Panc1 (cell line): ENCODE measurements around the gene SLC38A1. TPM values are rescaled to one million over a fixed set of nuclear protein-coding genes. Genes with fewer than 3 reads are reported as not detected.
A peak's percentile ranks its signal among the peaks of the same experiment; 100 is the strongest.

Source experiments
- ATAC-seq: fragments of 200-7000 bp; cut with Tn5 transposase; 2 replicates; pipeline ENCODE4 v1.9.1; 2020; ENCODE audit warnings: mild to moderate bottlenecking, moderate library complexity
- BruUV-seq: library from RNA; stranded (reverse); fragments of 400-500 nt; replicated peaks from 2 replicates; lab custom pipeline; 2021; lab: Mats Ljungman, UMichigan
- CTCF ChIA-PET: fragments of 300-600 bp; sonication (Branson Sonifier 250); formaldehyde crosslinking; loops from one replicate; lab custom pipeline; 2022; ENCODE audit warnings: antibody characterized with exemption; lab: Charles Lee
- POLR2A ChIA-PET: fragments of 300-600 bp; sonication (Branson Sonifier 250); formaldehyde crosslinking; loops from one replicate; lab custom pipeline; 2022; ENCODE audit warnings: antibody characterized with exemption; lab: Charles Lee
- DNase-seq: peaks from one replicate; pipeline ENCODE4 v3.0.0-alpha.2; 2010; ENCODE audit warnings: low read depth, low spot score
- H3K27ac ChIP-seq: 2 replicates; pipeline ENCODE4 v1.5.1; 2011; ENCODE audit warnings: mild to moderate bottlenecking, low read length, inconsistent platforms
- H3K27me3 ChIP-seq: fragments of 200-500 bp; sonication (Bioruptor generic); 2 replicates; pipeline ENCODE4 v1.6.0; 2014; ENCODE audit warnings: low read length, inconsistent platforms; ENCODE audit not compliant: control insufficient read depth, insufficient read depth
- H3K36me3 ChIP-seq: fragments of 200-500 bp; sonication (Bioruptor generic); 2 replicates; pipeline ENCODE4 v1.5.1; 2014; ENCODE audit warnings: inconsistent platforms, mild to moderate bottlenecking, low read length, moderate library complexity; ENCODE audit not compliant: control insufficient read depth, insufficient read depth
- H3K4me1 ChIP-seq: 2 replicates; pipeline ENCODE4 v1.5.1; 2011; ENCODE audit warnings: inconsistent platforms, mild to moderate bottlenecking, low read length, moderate library complexity; ENCODE audit not compliant: control insufficient read depth, insufficient read depth
- H3K4me3 ChIP-seq, 2 experiments: 2 replicates each; pipeline ENCODE4 v1.5.1; 2011 to 2012; ENCODE audit warnings: low read depth in 2 of 2, low read length in 2 of 2, mild to moderate bottlenecking in 2 of 2, inconsistent platforms in 1 of 2, moderate library complexity in 1 of 2
- H3K9me3 ChIP-seq: fragments of 200-500 bp; sonication (Bioruptor generic); 2 replicates; pipeline ENCODE4 v1.5.1; 2014; ENCODE audit warnings: low read depth, mild to moderate bottlenecking, inconsistent platforms, low read length, moderate library complexity; ENCODE audit not compliant: control insufficient read depth, insufficient read depth
- CTCF ChIP-seq: fragments of 450-650 bp; IDR thresholded peaks from 2 replicates; pipeline ENCODE4 v1.5.1; 2017; ENCODE audit warnings: mild to moderate bottlenecking
- POLR2AphosphoS5 ChIP-seq: IDR thresholded peaks from 2 replicates; pipeline ENCODE4 v1.6.1; 2012; ENCODE audit warnings: mild to moderate bottlenecking, low read depth, low read length, moderate library complexity
- SIN3A ChIP-seq: IDR thresholded peaks from 2 replicates; pipeline ENCODE4 v1.6.1; 2012; ENCODE audit warnings: low read depth, mild to moderate bottlenecking, low read length, moderate library complexity, borderline replicate concordance; ENCODE audit not compliant: insufficient read depth
- TCF7L2 ChIP-seq: IDR thresholded peaks from 2 replicates; pipeline ENCODE4 v1.6.1; 2011; ENCODE audit warnings: mild to moderate bottlenecking, low read depth, low read length, inconsistent platforms
- in situ Hi-C: cut with HindIII; loops from 2 replicates; pipeline ENCODE4 v1.10.0; 2016; ENCODE audit warnings: low sequenced_read_pairs, low pct_unique_long_range_greater_than_20kb
- intact Hi-C: fragments of 100-400 bp; cut with micrococcal nuclease; formaldehyde crosslinking; loops from one replicate; pipeline ENCODE4 v1.10.0; 2022; ENCODE audit not compliant: unreplicated experiment
- total RNA-seq: library from RNA; stranded (reverse); gene quantifications from one replicate; pipeline ENCODE4 v1.2.1, GENCODE V29; 2021; ENCODE audit not compliant: unreplicated experiment
- TF ChIP-seq, protein P1 (sequence below), 2 experiments: IDR thresholded peaks; 2 replicates each; pipeline ENCODE4 v1.6.1; 2011 to 2012; ENCODE audit warnings: low read depth in 2 of 2, control low read depth in 1 of 2, low read length in 1 of 2, mild to moderate bottlenecking in 1 of 2, moderate library complexity in 1 of 2; ENCODE audit not compliant: insufficient read depth in 1 of 2

The SLC38A1 gene
- total RNA-seq, 1 experiment from 2014 or later, result 127 TPM

DNA sequence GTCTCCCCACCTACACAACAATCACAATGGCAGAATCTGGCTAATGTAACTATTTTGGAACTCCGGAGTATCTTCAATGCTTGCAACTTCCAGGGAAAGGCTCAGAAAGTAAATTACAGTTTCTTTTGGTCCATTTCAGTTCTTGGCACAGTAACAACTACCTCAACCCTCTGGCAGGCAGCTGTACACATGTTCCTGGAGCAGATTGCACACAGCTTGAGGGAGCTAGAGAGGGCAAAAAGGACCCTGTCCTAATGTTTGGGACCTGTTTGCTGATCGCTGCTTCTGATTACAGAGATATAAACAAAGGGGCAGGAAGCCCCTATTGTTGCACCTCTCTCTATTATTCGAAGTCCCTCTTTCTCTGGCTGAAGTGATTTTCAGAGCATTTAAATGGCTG, 35.2 kb upstream of the SLC38A1 start:
- POLR2A ChIA-PET, result no interaction called here
- CTCF ChIA-PET, result no interaction called here

DNA sequence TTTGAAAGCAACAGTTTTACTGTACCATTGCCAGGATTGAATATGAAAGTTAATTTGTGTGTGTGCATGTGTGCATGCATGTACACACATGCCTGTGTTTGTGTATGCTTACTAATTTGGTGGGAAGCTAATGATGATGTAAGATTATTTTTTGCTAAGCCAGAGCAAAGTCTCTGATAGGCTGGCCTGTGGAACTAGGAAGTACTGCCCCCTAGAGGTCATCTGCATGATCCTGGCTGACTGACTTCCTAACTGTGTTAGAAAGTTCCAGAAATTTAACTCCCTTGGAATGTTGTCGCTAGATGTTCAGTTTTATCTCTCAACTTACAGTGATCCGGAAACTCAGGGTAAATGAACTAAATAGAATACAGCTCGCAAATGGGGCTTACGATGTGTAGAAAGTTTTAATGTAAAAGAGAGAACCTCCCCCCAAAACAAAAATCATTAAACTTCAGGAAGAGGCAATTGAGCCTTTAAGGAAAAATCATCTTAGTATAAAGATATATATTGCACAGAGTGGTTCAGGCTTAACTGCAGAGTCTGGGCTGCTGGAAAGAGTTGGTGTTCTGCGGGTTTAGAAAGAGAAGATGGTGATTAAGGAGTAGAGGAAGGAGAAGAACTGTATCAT, 34.3 kb upstream of the SLC38A1 start:
- intact Hi-C loops (no loop called here), in situ Hi-C loops (no loop called here)
- Histone ChIP-seq H3K27ac (no peak overlapping the region), H3K27me3 (no peaks in the 10 kb centered on the region), H3K4me1 (no peaks in the 10 kb centered on the region), H3K36me3 (no peaks in the 10 kb centered on the region), H3K9me3 (peaks cover 6% of the 10 kb centered on the region), H3K4me3 (no peak overlapping the region)
- peak; percentile 17 for DNase-seq
- TF ChIP-seq, protein P1, sequence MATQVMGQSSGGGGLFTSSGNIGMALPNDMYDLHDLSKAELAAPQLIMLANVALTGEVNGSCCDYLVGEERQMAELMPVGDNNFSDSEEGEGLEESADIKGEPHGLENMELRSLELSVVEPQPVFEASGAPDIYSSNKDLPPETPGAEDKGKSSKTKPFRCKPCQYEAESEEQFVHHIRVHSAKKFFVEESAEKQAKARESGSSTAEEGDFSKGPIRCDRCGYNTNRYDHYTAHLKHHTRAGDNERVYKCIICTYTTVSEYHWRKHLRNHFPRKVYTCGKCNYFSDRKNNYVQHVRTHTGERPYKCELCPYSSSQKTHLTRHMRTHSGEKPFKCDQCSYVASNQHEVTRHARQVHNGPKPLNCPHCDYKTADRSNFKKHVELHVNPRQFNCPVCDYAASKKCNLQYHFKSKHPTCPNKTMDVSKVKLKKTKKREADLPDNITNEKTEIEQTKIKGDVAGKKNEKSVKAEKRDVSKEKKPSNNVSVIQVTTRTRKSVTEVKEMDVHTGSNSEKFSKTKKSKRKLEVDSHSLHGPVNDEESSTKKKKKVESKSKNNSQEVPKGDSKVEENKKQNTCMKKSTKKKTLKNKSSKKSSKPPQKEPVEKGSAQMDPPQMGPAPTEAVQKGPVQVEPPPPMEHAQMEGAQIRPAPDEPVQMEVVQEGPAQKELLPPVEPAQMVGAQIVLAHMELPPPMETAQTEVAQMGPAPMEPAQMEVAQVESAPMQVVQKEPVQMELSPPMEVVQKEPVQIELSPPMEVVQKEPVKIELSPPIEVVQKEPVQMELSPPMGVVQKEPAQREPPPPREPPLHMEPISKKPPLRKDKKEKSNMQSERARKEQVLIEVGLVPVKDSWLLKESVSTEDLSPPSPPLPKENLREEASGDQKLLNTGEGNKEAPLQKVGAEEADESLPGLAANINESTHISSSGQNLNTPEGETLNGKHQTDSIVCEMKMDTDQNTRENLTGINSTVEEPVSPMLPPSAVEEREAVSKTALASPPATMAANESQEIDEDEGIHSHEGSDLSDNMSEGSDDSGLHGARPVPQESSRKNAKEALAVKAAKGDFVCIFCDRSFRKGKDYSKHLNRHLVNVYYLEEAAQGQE (IDR thresholded peaks at IDR 0.05; ENCODE audit: insufficient read depth in 1 of 2, low read depth in 2 of 2, low read length in 1 of 2), result no peak
- peak; percentile 73 for TF ChIP-seq CTCF
- BruUV-seq, result no TSS peak
- ChIA-PET POLR2A (no interaction called here), CTCF (interaction anchor here (1.0 kb wide), 1 partner anchor 178 kb away, joined by 3 read pairs; no protein-coding TSS in a partner anchor)
- ATAC-seq, result peak; percentile 71; the same call in 1 of the 2 replicates

More for the DNA sequence above, 35.2 kb upstream of the SLC38A1 start:
- TF ChIP-seq, protein P1 (IDR thresholded peaks at IDR 0.05; ENCODE audit: insufficient read depth in 1 of 2, low read depth in 2 of 2, low read length in 1 of 2), result no peak
- TF ChIP-seq TCF7L2 (no peak), SIN3A (no peak), CTCF (no peak), POLR2AphosphoS5 (no peak)
- Histone ChIP-seq H3K36me3 (no peaks in the 10 kb centered on the region), H3K4me3 (no peak overlapping the region), H3K27me3 (no peaks in the 10 kb centered on the region), H3K4me1 (no peaks in the 10 kb centered on the region), H3K27ac (no peak overlapping the region), H3K9me3 (peaks cover 6% of the 10 kb centered on the region)
- no peak for DNase-seq
- intact Hi-C loops (no loop called here), in situ Hi-C loops (no loop called here)
- no peak for ATAC-seq
- BruUV-seq, result no TSS peak
